H1 (cell line): ENCODE measurements around the gene NFYB.

Source experiments
- CBX5 ChIP-seq: fragments of 300-800, 300-1000 bp; sonication (generic); IDR thresholded peaks from 2 replicates; pipeline ENCODE4 v1.7.1; 2016; ENCODE audit warnings: antibody characterized with exemption, low read length, low read depth
- EGR1 ChIP-seq: IDR thresholded peaks from 2 replicates; pipeline ENCODE4 v1.6.1; 2011; ENCODE audit warnings: low read depth, low read length, borderline replicate concordance
- EZH2 ChIP-seq: fragments of 200-600 bp; sonication (generic); IDR thresholded peaks from 2 replicates; pipeline ENCODE4 v1.7.1; 2012; ENCODE audit warnings: low read depth, mild to moderate bottlenecking, moderate library complexity, low read length, inconsistent platforms; ENCODE audit not compliant: severe bottlenecking
- MAFK ChIP-seq: IDR thresholded peaks from 2 replicates; pipeline ENCODE4 v1.6.1; 2012; ENCODE audit warnings: low read depth, mild to moderate bottlenecking, improper control_type of control experiment, low read length
- POLR2A ChIP-seq, 2 experiments: IDR thresholded peaks; 1 replicate in 1 of 2; 2 replicates in 1 of 2; pipeline ENCODE4 v1.6.1; 2011; ENCODE audit warnings: low read depth in 2 of 2, low read length in 2 of 2, mild to moderate bottlenecking in 2 of 2; ENCODE audit errors: control extremely low read depth in 1 of 2
- TF ChIP-seq, protein P1 (sequence below): IDR thresholded peaks from 2 replicates; pipeline ENCODE4 v1.6.1; 2012; ENCODE audit warnings: inconsistent platforms
- TF ChIP-seq, protein P2 (sequence below), 3 experiments: IDR thresholded peaks; 1 replicate in 2 of 3; 2 replicates in 1 of 3; pipeline versions ENCODE4 v1.5.1 to v1.6.1; 2011; ENCODE audit warnings: low read length in 3 of 3, mild to moderate bottlenecking in 3 of 3, inconsistent platforms in 2 of 3, low read depth in 1 of 3, moderate library complexity in 1 of 3; ENCODE audit not compliant: insufficient read depth in 1 of 3; ENCODE audit errors: control extremely low read depth in 1 of 3
- TF ChIP-seq, protein P3 (sequence below): IDR thresholded peaks from 2 replicates; pipeline ENCODE4 v1.6.1; 2012; ENCODE audit warnings: low read length, inconsistent platforms

- TF ChIP-seq, protein P1, sequence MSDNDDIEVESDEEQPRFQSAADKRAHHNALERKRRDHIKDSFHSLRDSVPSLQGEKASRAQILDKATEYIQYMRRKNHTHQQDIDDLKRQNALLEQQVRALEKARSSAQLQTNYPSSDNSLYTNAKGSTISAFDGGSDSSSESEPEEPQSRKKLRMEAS: no peak
- no peak for TF ChIP-seq POLR2A (IDR thresholded peaks at IDR 0.05; ENCODE audit: control extremely low read depth in 1 of 2, low read depth in 2 of 2, low read length in 2 of 2)
- TF ChIP-seq MAFK: no peak
- no peak for TF ChIP-seq CBX5
- TF ChIP-seq, protein P2, sequence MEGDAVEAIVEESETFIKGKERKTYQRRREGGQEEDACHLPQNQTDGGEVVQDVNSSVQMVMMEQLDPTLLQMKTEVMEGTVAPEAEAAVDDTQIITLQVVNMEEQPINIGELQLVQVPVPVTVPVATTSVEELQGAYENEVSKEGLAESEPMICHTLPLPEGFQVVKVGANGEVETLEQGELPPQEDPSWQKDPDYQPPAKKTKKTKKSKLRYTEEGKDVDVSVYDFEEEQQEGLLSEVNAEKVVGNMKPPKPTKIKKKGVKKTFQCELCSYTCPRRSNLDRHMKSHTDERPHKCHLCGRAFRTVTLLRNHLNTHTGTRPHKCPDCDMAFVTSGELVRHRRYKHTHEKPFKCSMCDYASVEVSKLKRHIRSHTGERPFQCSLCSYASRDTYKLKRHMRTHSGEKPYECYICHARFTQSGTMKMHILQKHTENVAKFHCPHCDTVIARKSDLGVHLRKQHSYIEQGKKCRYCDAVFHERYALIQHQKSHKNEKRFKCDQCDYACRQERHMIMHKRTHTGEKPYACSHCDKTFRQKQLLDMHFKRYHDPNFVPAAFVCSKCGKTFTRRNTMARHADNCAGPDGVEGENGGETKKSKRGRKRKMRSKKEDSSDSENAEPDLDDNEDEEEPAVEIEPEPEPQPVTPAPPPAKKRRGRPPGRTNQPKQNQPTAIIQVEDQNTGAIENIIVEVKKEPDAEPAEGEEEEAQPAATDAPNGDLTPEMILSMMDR (IDR thresholded peaks at IDR 0.05; ENCODE audit: control extremely low read depth in 1 of 3, insufficient read depth in 1 of 3, low read depth in 1 of 3, low read length in 3 of 3): no peak
- TF ChIP-seq, protein P3, sequence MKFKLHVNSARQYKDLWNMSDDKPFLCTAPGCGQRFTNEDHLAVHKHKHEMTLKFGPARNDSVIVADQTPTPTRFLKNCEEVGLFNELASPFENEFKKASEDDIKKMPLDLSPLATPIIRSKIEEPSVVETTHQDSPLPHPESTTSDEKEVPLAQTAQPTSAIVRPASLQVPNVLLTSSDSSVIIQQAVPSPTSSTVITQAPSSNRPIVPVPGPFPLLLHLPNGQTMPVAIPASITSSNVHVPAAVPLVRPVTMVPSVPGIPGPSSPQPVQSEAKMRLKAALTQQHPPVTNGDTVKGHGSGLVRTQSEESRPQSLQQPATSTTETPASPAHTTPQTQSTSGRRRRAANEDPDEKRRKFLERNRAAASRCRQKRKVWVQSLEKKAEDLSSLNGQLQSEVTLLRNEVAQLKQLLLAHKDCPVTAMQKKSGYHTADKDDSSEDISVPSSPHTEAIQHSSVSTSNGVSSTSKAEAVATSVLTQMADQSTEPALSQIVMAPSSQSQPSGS: no peak
- TF ChIP-seq EGR1: no peak
- TF ChIP-seq EZH2: no peak
Measured at GRCh38 chr12:104166465-104166864, 28.5 kb upstream of the NFYB start.
